Mesothelial cell of epicardium (in vitro differentiated cells): Measurements from ENCODE around the gene HEMGN. TPM values are rescaled to one million over a fixed set of nuclear protein-coding genes. Genes with fewer than 3 reads are reported as not detected.

ENCODE experiments used
- DNase-seq, 2 experiments: peaks; one replicate each; pipeline ENCODE4 v3.0.0; 2021; ENCODE audit warnings: low spot score in 2 of 2; ENCODE audit not compliant: unreplicated experiment in 2 of 2
- H3K27ac Mint-ChIP-seq: 2 replicates; pipeline ENCODE4 v1.8.0; 2021; ENCODE audit warnings: mixed read lengths
- H3K27me3 Mint-ChIP-seq: 2 replicates; pipeline ENCODE4 v1.8.0; 2021; ENCODE audit warnings: low read depth, mixed read lengths
- H3K36me3 Mint-ChIP-seq: 2 replicates; pipeline ENCODE4 v1.8.0; 2021; ENCODE audit warnings: mixed read lengths
- H3K4me1 Mint-ChIP-seq: 2 replicates; pipeline ENCODE4 v1.8.0; 2021; ENCODE audit warnings: mixed read lengths
- H3K4me3 Mint-ChIP-seq: 2 replicates; pipeline ENCODE4 v1.8.0; 2021; ENCODE audit warnings: mild to moderate bottlenecking, moderate library complexity, mixed read lengths
- H3K9me3 Mint-ChIP-seq: 2 replicates; pipeline ENCODE4 v1.8.0; 2021; ENCODE audit warnings: mixed read lengths
- CTCF ChIP-seq: fragments of 200-600 bp; sonication (generic); IDR thresholded peaks from one replicate; pipeline ENCODE4 v1.5.0; 2021; ENCODE audit warnings: antibody characterized with exemption; ENCODE audit not compliant: unreplicated experiment
- total RNA-seq: library from RNA; stranded (reverse); gene quantifications from 3 replicates; pipeline ENCODE4 v1.2.1, GENCODE V29; 2021

The HEMGN gene
- total RNA-seq, 1 donor from 2014 or later: not detected

GRCh38 chr9:97940741-97941140 is 2.8 kb upstream of the HEMGN start:
- Mint-ChIP-seq H3K4me3 (no peak overlapping the region), H3K9me3 (no peaks in the 10 kb centered on the region), H3K27me3 (peaks cover 59% of the 10 kb centered on the region), H3K36me3 (no peaks in the 10 kb centered on the region), H3K4me1 (no peaks in the 10 kb centered on the region), H3K27ac (no peak overlapping the region)
- no peak for TF ChIP-seq CTCF
- DNase-seq: no peak

GRCh38 chr9:97940233-97940632 is 2.3 kb upstream of the HEMGN start:
- Mint-ChIP-seq H3K9me3 (no peaks in the 10 kb centered on the region), H3K4me1 (no peaks in the 10 kb centered on the region), H3K27me3 (peaks cover 61% of the 10 kb centered on the region), H3K36me3 (no peaks in the 10 kb centered on the region), H3K4me3 (no peak overlapping the region), H3K27ac (no peak overlapping the region)
- DNase-seq: no peak
- no peak for TF ChIP-seq CTCF

- no peak for DNase-seq
- Mint-ChIP-seq H3K36me3 (no peaks in the 10 kb centered on the region), H3K4me1 (no peaks in the 10 kb centered on the region), H3K9me3 (no peaks in the 10 kb centered on the region), H3K27ac (no peak overlapping the region), H3K27me3 (peaks cover 89% of the 10 kb centered on the region), H3K4me3 (no peak overlapping the region)
- TF ChIP-seq CTCF: no peak
These were observed 974 bp downstream of the HEMGN start for GRCh38 chr9:97936998-97937397.

- Mint-ChIP-seq H3K27me3 (peaks cover 93% of the 10 kb centered on the region), H3K27ac (no peak overlapping the region), H3K36me3 (no peaks in the 10 kb centered on the region), H3K4me1 (no peaks in the 10 kb centered on the region), H3K4me3 (no peak overlapping the region), H3K9me3 (no peaks in the 10 kb centered on the region)
- no peak for DNase-seq
- TF ChIP-seq CTCF: no peak
These were observed 2.7 kb downstream of the HEMGN start for GRCh38 chr9:97935276-97935675.

GRCh38 chr9:97934321-97935115 is 3.5 kb downstream of the HEMGN start:
- no peak overlapping the region for H3K4me3 Mint-ChIP-seq
- no peak overlapping the region for H3K27ac Mint-ChIP-seq
- H3K9me3 Mint-ChIP-seq: no peaks in the 10 kb centered on the region
- TF ChIP-seq CTCF: no peak
- DNase-seq: no peak
- no peaks in the 10 kb centered on the region for H3K4me1 Mint-ChIP-seq
- H3K27me3 Mint-ChIP-seq: peaks cover 94% of the 10 kb centered on the region
- H3K36me3 Mint-ChIP-seq: no peaks in the 10 kb centered on the region
